Lower lobe of right lung (tissue), 2 donors: ENCODE measurements around the gene GRAMD2A. TPM values are rescaled to one million over a fixed set of nuclear protein-coding genes. Genes with fewer than 3 reads are reported as not detected.

ENCODE experiments used
- ATAC-seq, 2 donors: fragments of 200-7000 bp; cut with Tn5 transposase; one replicate each; pipeline ENCODE4 v1.9.1; 2020 to 2022; ENCODE audit warnings: mild to moderate bottlenecking in 2 of 2, moderate library complexity in 2 of 2
- DNase-seq: peaks from one replicate; pipeline ENCODE4 v3.0.0-alpha.2; 2020
- H3K27ac ChIP-seq: fragments of 200-600 bp; one replicate; pipeline ENCODE4 v1.8.0; 2022
- H3K27me3 ChIP-seq: fragments of 200-600 bp; one replicate; pipeline ENCODE4 v1.8.0; 2022; ENCODE audit warnings: low read depth
- H3K36me3 ChIP-seq: fragments of 200-600 bp; one replicate; pipeline ENCODE4 v1.8.0; 2022; ENCODE audit warnings: mild to moderate bottlenecking
- H3K4me1 ChIP-seq: fragments of 200-600 bp; one replicate; pipeline ENCODE4 v1.8.0; 2022
- H3K4me3 ChIP-seq: fragments of 200-600 bp; one replicate; pipeline ENCODE4 v1.8.0; 2022; ENCODE audit warnings: mild to moderate bottlenecking
- H3K9me3 ChIP-seq: fragments of 200-600 bp; one replicate; pipeline ENCODE4 v1.8.0; 2022
- intact Hi-C: fragments of 100-400 bp; cut with DNase I; formaldehyde crosslinking; loops from one replicate; pipeline ENCODE4 v1.11.0; 2022
- total RNA-seq: library from RNA; stranded (reverse); fragmentation: NEBNext Ultra II Directional; extraction: Animal tissue kit (Norgen Biotek cat#: 25700); gene quantifications from one replicate; pipeline ENCODE4 v1.2.1, GENCODE V29; 2021
- TF ChIP-seq, protein P1 (sequence below): fragments of 200-600 bp; IDR thresholded peaks from one replicate; pipeline ENCODE4 v1.8.0; 2022; ENCODE audit warnings: antibody characterized with exemption, mild to moderate bottlenecking
- donor health status: DM: no; HTN: yes; CAD: no; lungs with severe emphysema.

Gene GRAMD2A
- total RNA-seq, 1 donor from 2014 or later = 29.3 TPM

DNA sequence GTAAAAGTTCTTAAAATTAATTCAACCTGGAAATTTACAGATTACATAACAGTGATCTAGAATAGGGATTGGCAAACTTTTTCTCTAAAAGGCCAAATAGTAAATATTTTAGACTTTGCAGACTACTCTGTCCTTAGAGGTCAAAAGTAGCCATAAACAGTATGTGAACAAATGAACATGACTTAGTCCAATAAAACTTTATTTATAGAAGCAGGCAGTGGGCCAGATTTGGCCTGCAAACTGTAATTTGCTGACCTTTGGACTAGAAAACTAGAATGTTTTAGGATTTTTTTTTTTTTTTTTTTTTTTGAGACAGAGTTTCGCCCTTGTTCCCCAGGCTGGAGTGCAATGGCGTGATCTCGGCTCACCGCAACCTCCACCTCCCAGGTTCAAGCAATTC lies 67.3 kb downstream of the GRAMD2A start:
- Histone ChIP-seq H3K27ac (no peak overlapping the region), H3K4me1 (no peaks in the 10 kb centered on the region)
- TF ChIP-seq, protein P1, sequence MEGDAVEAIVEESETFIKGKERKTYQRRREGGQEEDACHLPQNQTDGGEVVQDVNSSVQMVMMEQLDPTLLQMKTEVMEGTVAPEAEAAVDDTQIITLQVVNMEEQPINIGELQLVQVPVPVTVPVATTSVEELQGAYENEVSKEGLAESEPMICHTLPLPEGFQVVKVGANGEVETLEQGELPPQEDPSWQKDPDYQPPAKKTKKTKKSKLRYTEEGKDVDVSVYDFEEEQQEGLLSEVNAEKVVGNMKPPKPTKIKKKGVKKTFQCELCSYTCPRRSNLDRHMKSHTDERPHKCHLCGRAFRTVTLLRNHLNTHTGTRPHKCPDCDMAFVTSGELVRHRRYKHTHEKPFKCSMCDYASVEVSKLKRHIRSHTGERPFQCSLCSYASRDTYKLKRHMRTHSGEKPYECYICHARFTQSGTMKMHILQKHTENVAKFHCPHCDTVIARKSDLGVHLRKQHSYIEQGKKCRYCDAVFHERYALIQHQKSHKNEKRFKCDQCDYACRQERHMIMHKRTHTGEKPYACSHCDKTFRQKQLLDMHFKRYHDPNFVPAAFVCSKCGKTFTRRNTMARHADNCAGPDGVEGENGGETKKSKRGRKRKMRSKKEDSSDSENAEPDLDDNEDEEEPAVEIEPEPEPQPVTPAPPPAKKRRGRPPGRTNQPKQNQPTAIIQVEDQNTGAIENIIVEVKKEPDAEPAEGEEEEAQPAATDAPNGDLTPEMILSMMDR = no peak

DNA sequence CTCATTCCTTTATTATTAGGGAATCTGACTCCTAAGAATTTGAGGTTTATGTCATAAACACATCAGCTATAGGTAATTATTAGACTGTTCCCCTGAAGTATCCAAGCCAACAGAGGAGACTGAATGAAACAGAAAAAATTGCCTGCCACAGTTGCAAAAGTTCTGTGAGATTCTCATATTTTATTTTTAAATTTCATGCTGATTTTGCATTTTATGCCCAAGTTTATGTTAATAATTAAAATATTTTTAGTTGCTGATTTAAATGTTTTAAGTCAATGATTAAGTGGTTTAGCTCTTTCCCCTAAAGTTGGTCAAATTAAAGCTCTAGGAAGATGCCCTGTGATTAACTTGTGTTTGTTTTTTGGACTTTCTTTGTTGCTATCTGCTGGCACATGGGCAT lies 69.2 kb downstream of the GRAMD2A start:
- Histone ChIP-seq H3K36me3 (no peaks in the 10 kb centered on the region), H3K4me1 (no peaks in the 10 kb centered on the region), H3K9me3 (no peaks in the 10 kb centered on the region), H3K27ac (no peak overlapping the region), H3K27me3 (no peaks in the 10 kb centered on the region), H3K4me3 (no peak overlapping the region)
- TF ChIP-seq, protein P1 = no peak
- ATAC-seq (no peak), DNase-seq (no peak)
- intact Hi-C loops = no loop called here

More for the DNA sequence above, 67.3 kb downstream of the GRAMD2A start:
- Histone ChIP-seq H3K27me3 (no peaks in the 10 kb centered on the region), H3K36me3 (no peaks in the 10 kb centered on the region), H3K9me3 (no peaks in the 10 kb centered on the region), H3K4me3 (no peak overlapping the region)
- no peak for DNase-seq
- no peak for ATAC-seq
- intact Hi-C loops = no loop called here

DNA sequence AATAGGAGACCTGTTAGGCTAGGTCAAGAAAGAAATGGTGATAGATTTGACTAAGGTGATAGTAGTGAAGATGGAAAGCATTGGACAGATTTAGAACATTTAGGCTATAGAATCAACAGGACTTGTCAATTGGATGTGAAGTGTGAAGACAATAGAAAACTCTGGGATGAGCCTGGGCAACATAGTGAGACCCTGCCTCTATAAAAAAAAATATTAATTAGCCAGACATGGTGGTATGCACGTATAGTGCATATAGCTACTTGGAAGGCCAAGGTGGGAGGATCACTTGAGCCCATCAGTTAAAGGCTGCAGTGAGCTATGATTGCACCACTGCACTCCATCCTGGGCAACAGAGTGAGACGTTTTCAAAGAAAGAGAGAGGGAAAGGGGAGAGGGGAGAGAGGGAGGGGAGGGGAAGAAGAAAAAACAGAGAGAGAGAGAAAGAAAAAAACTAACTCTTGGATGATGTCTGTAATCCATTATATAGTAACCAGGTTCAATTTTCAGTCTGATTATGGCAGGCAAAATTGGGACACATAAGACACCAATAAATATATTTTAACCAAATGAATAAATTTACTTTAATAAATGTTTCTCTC lies 69.8 kb downstream of the GRAMD2A start:
- DNase-seq (no peak), ATAC-seq (no peak)
- Histone ChIP-seq H3K36me3 (no peaks in the 10 kb centered on the region), H3K4me3 (no peak overlapping the region), H3K27ac (no peak overlapping the region), H3K27me3 (no peaks in the 10 kb centered on the region), H3K4me1 (no peaks in the 10 kb centered on the region), H3K9me3 (no peaks in the 10 kb centered on the region)
- TF ChIP-seq, protein P1 = no peak
- intact Hi-C loops = no loop called here

DNA sequence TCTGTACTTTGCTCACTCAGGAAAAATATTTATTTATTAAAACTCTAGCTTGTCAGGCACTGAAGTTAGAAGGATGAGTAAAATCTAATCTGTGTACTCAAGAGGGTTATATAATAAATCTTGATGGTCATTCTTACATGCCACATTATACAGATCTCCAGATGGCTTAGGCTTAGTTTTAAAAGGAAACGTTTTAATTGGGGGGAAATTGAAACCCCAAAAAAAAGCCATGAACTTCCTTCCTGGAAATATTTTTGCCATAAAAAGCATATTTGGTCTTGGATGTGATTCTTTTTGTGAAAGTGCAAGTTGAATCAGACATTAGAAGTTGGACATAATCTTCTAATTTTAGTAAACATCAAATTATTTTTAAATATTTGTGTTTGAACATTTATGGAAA lies 73.4 kb downstream of the GRAMD2A start:
- ATAC-seq = no peak
- H3K36me3 ChIP-seq = no peaks in the 10 kb centered on the region
- TF ChIP-seq, protein P1 = no peak
- H3K27ac ChIP-seq = no peak overlapping the region
- no peak for DNase-seq
- H3K4me3 ChIP-seq = no peak overlapping the region
- H3K27me3 ChIP-seq = no peaks in the 10 kb centered on the region
- H3K9me3 ChIP-seq = no peaks in the 10 kb centered on the region
- peaks cover 2% of the 10 kb centered on the region for H3K4me1 ChIP-seq
- intact Hi-C loops = no loop called here

DNA sequence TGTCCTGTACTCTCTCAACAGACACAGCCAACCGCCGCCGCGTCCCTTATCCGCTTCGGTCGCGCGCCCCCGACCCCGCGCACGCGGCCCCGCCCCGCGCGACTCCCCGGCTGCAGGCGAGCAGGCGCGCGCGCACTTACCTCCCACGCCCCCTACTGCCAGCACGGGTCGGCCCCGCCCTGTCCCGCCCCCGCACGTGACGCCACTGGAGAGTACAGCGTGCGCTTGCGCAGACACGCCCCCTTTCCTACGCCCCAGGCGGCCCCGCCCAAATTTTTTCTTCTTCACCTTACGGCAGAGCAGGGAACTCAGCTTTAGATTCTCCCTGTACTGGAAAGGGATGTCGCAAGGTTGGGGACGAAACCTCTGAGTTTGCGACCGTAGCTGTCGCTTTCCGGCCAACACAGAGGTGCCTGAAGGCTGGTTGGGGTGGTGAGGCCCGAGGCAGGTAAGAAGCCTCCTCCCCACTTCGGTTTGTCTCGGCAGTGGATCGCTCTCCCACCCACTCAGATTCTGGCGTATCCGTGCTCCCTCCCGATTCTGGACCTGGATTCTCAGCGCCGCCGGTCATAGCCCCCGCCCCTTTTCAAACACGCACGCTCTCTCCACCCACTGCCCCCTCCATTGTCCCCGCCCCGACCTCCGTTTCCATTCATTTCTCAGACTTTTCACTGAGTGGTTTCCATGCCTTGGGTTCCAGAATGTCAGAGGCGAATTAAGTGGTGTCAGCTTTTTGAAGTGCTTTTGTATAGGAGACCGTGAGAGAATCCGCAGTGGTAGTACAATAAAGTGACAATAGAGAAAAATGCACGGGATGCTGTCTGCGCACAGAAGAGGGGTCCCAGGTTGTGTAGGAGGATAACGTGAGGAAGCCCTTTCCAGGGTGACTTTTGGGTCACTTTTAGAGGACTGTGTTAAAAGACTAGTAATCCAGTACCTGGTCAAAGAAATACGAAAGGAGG lies 79.3 kb downstream of the GRAMD2A start, which contains the start of the genes MYO9A and SENP8:
Gene MYO9A, minus strand, starts transcription at position 134 of the 962 bp plus-strand sequence. CDS start 71,587 bp downstream, outside the sequence.
Gene SENP8, plus strand, starts transcription at position 387 of the 962 bp plus-strand sequence. CDS start 21,221 bp downstream, outside the sequence.
- intact Hi-C loops = no loop called here
- DNase-seq = peak; percentile 98
- peaks cover 27% of the 10 kb centered on the region for H3K4me1 ChIP-seq
- H3K4me3 ChIP-seq = peak within 1 kb of the TSS; percentile 81
- ATAC-seq = peak; percentile 93 to 96
- no peaks in the 10 kb centered on the region for H3K36me3 ChIP-seq
- peak within 1 kb of the TSS; percentile 93 for H3K27ac ChIP-seq
- H3K9me3 ChIP-seq = no peaks in the 10 kb centered on the region
- TF ChIP-seq, protein P1 = no peak
- no peaks in the 10 kb centered on the region for H3K27me3 ChIP-seq
